ENCODE results near the gene TLE1.

DNA sequence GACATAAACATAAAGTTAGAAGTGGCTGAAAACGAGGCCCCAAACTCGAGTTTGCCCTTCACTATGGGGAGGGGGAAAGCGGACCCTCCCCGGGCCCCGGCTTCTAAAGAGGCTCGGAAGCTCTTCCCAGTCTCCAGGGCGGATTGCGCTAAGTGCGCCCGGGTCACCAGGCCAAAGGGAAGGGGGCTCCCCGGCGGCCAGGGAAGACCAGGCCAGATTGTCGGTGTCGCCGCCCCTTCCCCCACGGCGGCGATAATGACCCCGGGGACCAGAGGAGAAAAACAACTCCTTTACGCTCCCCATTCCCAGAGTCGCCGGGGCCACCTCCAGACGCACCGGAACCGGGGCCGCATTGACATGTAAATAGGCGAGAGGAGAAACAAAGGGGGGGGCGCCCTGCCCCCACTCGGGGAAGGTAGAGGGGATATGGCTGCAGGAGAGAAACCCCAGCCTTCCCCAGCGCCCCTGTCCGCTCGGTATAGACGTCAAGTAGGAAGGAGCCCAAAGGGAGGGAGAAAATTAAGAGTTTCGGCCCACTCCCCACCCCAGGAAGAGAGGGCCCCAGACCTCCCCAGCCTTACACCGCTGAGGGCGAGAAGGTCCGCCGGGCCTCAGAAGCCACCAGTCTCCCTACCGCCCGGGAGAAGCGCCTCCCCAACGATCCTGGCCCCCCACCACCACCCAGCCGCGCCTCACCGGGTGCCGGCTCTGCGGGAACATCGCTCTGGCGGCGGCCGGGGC is 1.7 kb downstream of the TLE1 start:
- TF ChIP-seq, protein P1, sequence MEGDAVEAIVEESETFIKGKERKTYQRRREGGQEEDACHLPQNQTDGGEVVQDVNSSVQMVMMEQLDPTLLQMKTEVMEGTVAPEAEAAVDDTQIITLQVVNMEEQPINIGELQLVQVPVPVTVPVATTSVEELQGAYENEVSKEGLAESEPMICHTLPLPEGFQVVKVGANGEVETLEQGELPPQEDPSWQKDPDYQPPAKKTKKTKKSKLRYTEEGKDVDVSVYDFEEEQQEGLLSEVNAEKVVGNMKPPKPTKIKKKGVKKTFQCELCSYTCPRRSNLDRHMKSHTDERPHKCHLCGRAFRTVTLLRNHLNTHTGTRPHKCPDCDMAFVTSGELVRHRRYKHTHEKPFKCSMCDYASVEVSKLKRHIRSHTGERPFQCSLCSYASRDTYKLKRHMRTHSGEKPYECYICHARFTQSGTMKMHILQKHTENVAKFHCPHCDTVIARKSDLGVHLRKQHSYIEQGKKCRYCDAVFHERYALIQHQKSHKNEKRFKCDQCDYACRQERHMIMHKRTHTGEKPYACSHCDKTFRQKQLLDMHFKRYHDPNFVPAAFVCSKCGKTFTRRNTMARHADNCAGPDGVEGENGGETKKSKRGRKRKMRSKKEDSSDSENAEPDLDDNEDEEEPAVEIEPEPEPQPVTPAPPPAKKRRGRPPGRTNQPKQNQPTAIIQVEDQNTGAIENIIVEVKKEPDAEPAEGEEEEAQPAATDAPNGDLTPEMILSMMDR (conservative IDR thresholded peaks at IDR 0.05; ENCODE audit: low read length): no peak
- no peak for TF ChIP-seq EZH2phosphoT487 (IDR thresholded peaks at IDR 0.05; ENCODE audit: borderline replicate concordance)

All from Loucy (cell line).